GM18873 (cell line): ENCODE measurements around the gene MYLK2.

Experiments used
- ATAC-seq: cut with Tn5 transposase; IDR thresholded peaks from one replicate; pipeline ENCODE4 v1.9.1; 2021; ENCODE audit warnings: mild to moderate bottlenecking, moderate library complexity, moderate number of reproducible peaks; ENCODE audit not compliant: unreplicated experiment, low FRiP score

MYLK2 gene

GRCh38 chr20:31869942-31870725 lies 51.0 kb downstream of the MYLK2 start, which contains the start of the genes DUSP15 and TTLL9:
Gene DUSP15, minus strand, starts transcription at chr20:31870527. Its CDS starts 190 bp downstream, at chr20:31870337.
Gene TTLL9, plus strand, starts transcription at chr20:31870634. Its CDS starts 493 bp downstream, at chr20:31871127.
- no peak for ATAC-seq

- ATAC-seq: no peak
Observed at GRCh38 chr20:31870726-31871617, 51.8 kb downstream of the MYLK2 start.

GRCh38 chr20:31871618-31871954 lies 52.4 kb downstream of the MYLK2 start:
- no peak for ATAC-seq

- ATAC-seq: no peak
Observed at GRCh38 chr20:31872406-31872805, 53.2 kb downstream of the MYLK2 start.

GRCh38 chr20:31875671-31876070 lies 56.5 kb downstream of the MYLK2 start:
- no peak for ATAC-seq

- ATAC-seq: no peak
Observed at GRCh38 chr20:31877684-31878083, 58.5 kb downstream of the MYLK2 start.

GRCh38 chr20:31879143-31879987 lies 60.2 kb downstream of the MYLK2 start:
- ATAC-seq: peak; percentile 43

GRCh38 chr20:31881945-31882344 lies 62.8 kb downstream of the MYLK2 start:
- no peak for ATAC-seq

GRCh38 chr20:31883829-31884228 lies 64.7 kb downstream of the MYLK2 start:
- ATAC-seq: no peak
